ENCODE data around the gene ZNHIT6.

GRCh38 chr1:85628791-85629531 is 79.3 kb downstream of the ZNHIT6 start:
- TF ChIP-seq ARNTL (CRISPR knock-in tag; IDR thresholded peaks at IDR 0.05; ENCODE audit: borderline replicate concordance, low read depth): no peak
- no peak for TF ChIP-seq ISL1 (CRISPR knock-in tag; IDR thresholded peaks at IDR 0.05)
- no peak for TF ChIP-seq PATZ1 (CRISPR knock-in tag; IDR thresholded peaks at IDR 0.05; ENCODE audit: borderline replicate concordance)
- TF ChIP-seq ZFP3 (CRISPR knock-in tag; IDR thresholded peaks at IDR 0.05): no peak
- no peak for TF ChIP-seq ZNF70 (CRISPR knock-in tag; IDR thresholded peaks at IDR 0.05)
- no peak for TF ChIP-seq OSR1 (CRISPR knock-in tag; IDR thresholded peaks at IDR 0.05)
- no peak for TF ChIP-seq ZFP30 (CRISPR knock-in tag; IDR thresholded peaks at IDR 0.05)
- no peak for TF ChIP-seq CREB5 (CRISPR knock-in tag; IDR thresholded peaks at IDR 0.05; ENCODE audit: low read depth)
